Testis (tissue), 3 donors: ENCODE data around the gene MTG2. TPM values are rescaled to one million over a fixed set of nuclear protein-coding genes. Genes with fewer than 3 reads are reported as not detected.

Experiments
- DNase-seq: peaks from one replicate; pipeline ENCODE4 v3.0.0-alpha.2; 2019
- H3K27ac ChIP-seq, 2 donors: fragments of 200-600 bp; sonication (generic); one replicate each; pipeline ENCODE4 v1.5.1; 2019
- H3K27me3 ChIP-seq: fragments of 200-600 bp; sonication (generic); one replicate; pipeline ENCODE4 v1.5.1; 2019
- H3K36me3 ChIP-seq: fragments of 200-600 bp; sonication (generic); one replicate; pipeline ENCODE4 v1.5.1; 2017; ENCODE audit warnings: low read depth; ENCODE audit errors: missing control alignments
- H3K4me1 ChIP-seq: fragments of 200-600 bp; sonication (generic); one replicate; pipeline ENCODE4 v1.5.1; 2019
- H3K4me3 ChIP-seq, 2 donors: fragments of 200-600 bp; sonication (generic); one replicate each; pipeline ENCODE4 v1.5.1; 2017 to 2019
- H3K9me3 ChIP-seq: fragments of 200-600 bp; sonication (generic); one replicate; pipeline ENCODE4 v1.5.1; 2017
- CTCF ChIP-seq, 3 experiments: fragments of 450-650 bp in 2 of 3; fragments of 200-600 bp in 1 of 3; sonication (generic) in 1 of 3; IDR thresholded peaks; one replicate each; pipeline ENCODE4 v1.5.1; 2016 to 2019; ENCODE audit warnings: antibody characterized with exemption in 3 of 3, mild to moderate bottlenecking in 2 of 3, moderate library complexity in 1 of 3
- POLR2A ChIP-seq: fragments of 450-650 bp; IDR thresholded peaks from one replicate; pipeline ENCODE4 v1.6.1; 2017; ENCODE audit warnings: antibody characterized with exemption, mild to moderate bottlenecking, moderate library complexity
- WGBS, 2 donors: methylation state at CpG; one replicate each; pipeline ENCODE4 v1.1.5; 2018; 5-methylcytosine and 5-hydroxymethylcytosine counted together
- intact Hi-C: fragments of 100-400 bp; cut with DNase I; formaldehyde crosslinking; loops from one replicate; pipeline ENCODE4 v1.15.1; 2023; ENCODE audit warnings: low total_unique reads
- polyA plus RNA-seq: library from polyadenylated mRNA; stranded (reverse); fragments of 350-450 nt; fragmentation: Illumina TruSeq; extraction: RNeasy Lipid Tissue Mini Kit (QIAGEN cat#74804); gene quantifications from one replicate; pipeline ENCODE4 v1.2.3, GENCODE V29; 2014; ENCODE audit warnings: low read depth, low replicate concordance; ENCODE audit not compliant: insufficient read depth
- total RNA-seq, 2 donors: library from RNA; depleted of rRNA; stranded (reverse); fragments of >200 nt; gene quantifications; one replicate each; pipeline ENCODE4 v1.2.3, GENCODE V29; 2016

The MTG2 gene
- total and polyA plus RNA-seq, 3 donors from 2014 or later, result 53.3 to 76.8 (median 61.9) TPM

GRCh38 chr20:62158088-62158400 lies 24.8 kb upstream of the MTG2 start:
- 97% methylated on average over 7 to 12 of the region's 12 CpGs for WGBS, 2 donors
- H3K36me3 ChIP-seq, result no peaks in the 10 kb centered on the region
- peaks cover 6% of the 10 kb centered on the region for H3K4me1 ChIP-seq
- DNase-seq, result no peak
- H3K4me3 ChIP-seq, result no peak overlapping the region
- H3K27ac ChIP-seq, result no peak overlapping the region
- H3K27me3 ChIP-seq, result no peaks in the 10 kb centered on the region
- intact Hi-C loops, result no loop called here
- TF ChIP-seq POLR2A (no peak), CTCF (IDR thresholded peaks at IDR 0.05) (no peak)
- no peaks in the 10 kb centered on the region for H3K9me3 ChIP-seq

- Histone ChIP-seq H3K4me1 (peaks cover 6% of the 10 kb centered on the region), H3K4me3 (no peak overlapping the region), H3K9me3 (no peaks in the 10 kb centered on the region), H3K27me3 (no peaks in the 10 kb centered on the region), H3K27ac (no peak overlapping the region), H3K36me3 (no peaks in the 10 kb centered on the region)
- intact Hi-C loops, result no loop called here
- DNase-seq, result no peak
- TF ChIP-seq POLR2A, result no peak
- TF ChIP-seq CTCF (IDR thresholded peaks at IDR 0.05), result no peak
- WGBS, 2 donors, result 91 to 92% methylated on average over 18 to 22 of the region's 22 CpGs
Measured at GRCh38 chr20:62158541-62158940, 24.3 kb upstream of the MTG2 start.

- no peak for TF ChIP-seq CTCF (IDR thresholded peaks at IDR 0.05)
- TF ChIP-seq POLR2A, result no peak
- H3K27me3 ChIP-seq, result no peaks in the 10 kb centered on the region
- no peak for DNase-seq
- no peak overlapping the region for H3K27ac ChIP-seq
- intact Hi-C loops, result no loop called here
- H3K4me1 ChIP-seq, result peaks cover 6% of the 10 kb centered on the region
- no peak overlapping the region for H3K4me3 ChIP-seq
- H3K36me3 ChIP-seq, result no peaks in the 10 kb centered on the region
- 83 to 89% methylated on average over 7 to 11 of the region's 11 CpGs for WGBS, 2 donors
- no peaks in the 10 kb centered on the region for H3K9me3 ChIP-seq
Measured at GRCh38 chr20:62159052-62159451, 23.8 kb upstream of the MTG2 start.

- 86 to 89% methylated on average over 8 to 14 of the region's 14 CpGs for WGBS, 2 donors
- no peaks in the 10 kb centered on the region for H3K9me3 ChIP-seq
- no peak overlapping the region for H3K27ac ChIP-seq
- TF ChIP-seq POLR2A (no peak), CTCF (IDR thresholded peaks at IDR 0.05) (no peak)
- DNase-seq, result no peak
- peaks cover 6% of the 10 kb centered on the region for H3K4me1 ChIP-seq
- H3K36me3 ChIP-seq, result no peaks in the 10 kb centered on the region
- H3K27me3 ChIP-seq, result no peaks in the 10 kb centered on the region
- intact Hi-C loops, result no loop called here
- no peak overlapping the region for H3K4me3 ChIP-seq
Measured at GRCh38 chr20:62159839-62160238, 23.0 kb upstream of the MTG2 start.

GRCh38 chr20:62160253-62160652 lies 22.6 kb upstream of the MTG2 start:
- no peak for TF ChIP-seq POLR2A
- TF ChIP-seq CTCF (IDR thresholded peaks at IDR 0.05), result no peak
- H3K36me3 ChIP-seq, result no peaks in the 10 kb centered on the region
- whole genome bisulfite sequencing, 2 donors, result 92 to 95% methylated on average over 8 to 9 of the region's 9 CpGs

More at GRCh38 chr20:62160253-62160652, 22.6 kb upstream of the MTG2 start:
- peaks cover 6% of the 10 kb centered on the region for H3K4me1 ChIP-seq
- intact Hi-C loops, result no loop called here
- no peak for DNase-seq
- H3K4me3 ChIP-seq, result no peak overlapping the region
- no peaks in the 10 kb centered on the region for H3K27me3 ChIP-seq
- no peak overlapping the region for H3K27ac ChIP-seq
- H3K9me3 ChIP-seq, result no peaks in the 10 kb centered on the region
